Measurements from ENCODE around the gene SMOC1. TPM values are rescaled to one million over a fixed set of nuclear protein-coding genes. Genes with fewer than 3 reads are reported as not detected.

Gene SMOC1
- total and polyA plus RNA-seq, 2 of the 8 experiments (the other 6 are each of a cell fraction or from before 2014, with no cell fraction given): 1.6 to 2.4 TPM

DNA sequence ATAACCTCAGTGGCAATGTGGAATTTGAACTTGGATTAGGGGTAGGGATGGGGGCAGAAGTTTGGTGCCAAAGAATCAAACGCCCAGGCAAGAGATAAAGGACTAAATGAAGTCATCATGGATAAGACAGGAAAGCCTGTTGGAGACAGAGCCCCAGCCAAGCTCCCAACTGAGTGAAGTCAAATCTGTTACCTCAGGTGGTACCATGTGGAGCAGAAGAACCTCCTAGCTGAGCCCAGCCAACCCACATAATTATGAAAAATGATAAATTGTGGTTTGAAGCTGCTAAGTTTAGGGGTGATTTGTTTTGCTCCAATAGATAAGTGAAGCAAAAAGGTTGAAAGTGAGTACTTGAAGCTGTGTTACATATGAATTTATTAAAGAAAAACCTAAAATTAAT is 66.1 kb downstream of the SMOC1 start:
- Histone ChIP-seq H3K4me2 (ENCODE audit: insufficient read depth in 1 of 2, low read depth in 2 of 2, low read length in 2 of 2) (no peak overlapping the region), H4K91ac (replicated peaks; ENCODE audit: insufficient read length, low read length) (no peak overlapping the region), H3K56ac (replicated peaks; ENCODE audit: insufficient read length, low read depth, low read length) (no peak overlapping the region), H3K9ac (replicated peaks in 1 of 4; ENCODE audit: extremely low read depth in 1 of 4, low read depth in 3 of 4, low read length in 3 of 4) (no peak overlapping the region), H3K79me1 (ENCODE audit: low read depth, low read length) (no peaks in the 10 kb centered on the region), H2AK5ac (ENCODE audit: low read depth, low read length) (no peak overlapping the region), H3K23me2 (ENCODE audit: low read depth, low read length) (no peaks in the 10 kb centered on the region), H2AFZ (ENCODE audit: low read length) (no peak overlapping the region), H3K4me3 (ENCODE audit: extremely low read depth in 1 of 4, insufficient read depth in 2 of 4, low read depth in 3 of 4, low read length in 4 of 4) (no peak overlapping the region), H3K27me3 (replicated peaks in 1 of 4; ENCODE audit: control insufficient read depth in 3 of 4, extremely low read depth in 1 of 4, insufficient read depth in 3 of 4, low read length in 3 of 4) (no peaks in the 10 kb centered on the region; a peak in 1 of 7 replicates), H4K8ac (ENCODE audit: extremely low read depth, insufficient read depth, low read length) (no peak overlapping the region), H2BK12ac (ENCODE audit: low read depth, low read length) (no peak overlapping the region), H2BK20ac (ENCODE audit: low read length) (no peak overlapping the region), H2BK5ac (ENCODE audit: low read depth, low read length) (no peak overlapping the region), H3K79me2 (ENCODE audit: control insufficient read depth in 1 of 2, insufficient read depth in 2 of 2, low read length in 2 of 2) (no peaks in the 10 kb centered on the region), H3K18ac (ENCODE audit: extremely low read depth, low read length) (no peak overlapping the region), H4K5ac (ENCODE audit: insufficient read length, low read depth, low read length) (no peak overlapping the region), H2BK120ac (replicated peaks; ENCODE audit: low read depth, low read length) (no peak overlapping the region), H3K27ac (ENCODE audit: low read depth, low read length) (no peak overlapping the region), H3K23ac (ENCODE audit: insufficient read length) (no peak overlapping the region), H3K9me3 (ENCODE audit: insufficient read depth in 2 of 2, low read depth in 1 of 2, low read length in 1 of 2) (peaks cover 7 to 8% of the 10 kb centered on the region in 2 experiments; a peak in 3 of 4 replicates), H2BK15ac (ENCODE audit: low read length) (no peak overlapping the region), H3K14ac (ENCODE audit: insufficient read length) (no peak overlapping the region), H4K20me1 (replicated peaks in 1 of 2; ENCODE audit: control insufficient read depth in 1 of 2, insufficient read depth in 2 of 2, low read length in 2 of 2) (no peaks in the 10 kb centered on the region), H3K4me1 (replicated peaks in 1 of 4; ENCODE audit: control insufficient read depth in 3 of 4, insufficient read depth in 4 of 4, low read length in 3 of 4) (no peaks in the 10 kb centered on the region), H3K4ac (replicated peaks; ENCODE audit: insufficient read length, low read depth, low read length) (no peak overlapping the region), H3K36me3 (ENCODE audit: control insufficient read depth in 2 of 4, insufficient read depth in 4 of 4, low read length in 3 of 4) (no peaks in the 10 kb centered on the region)
- ChIA-PET POLR2A (ENCODE audit: partially characterized antibody) (no interaction called here), CTCF (ENCODE audit: partially characterized antibody) (interaction anchor here (1.1 to 1.6 kb wide), 2 partner anchors 13 to 206 kb away, joined by 3 to 7 read pairs; no protein-coding TSS in a partner anchor)
- FAIRE-seq: no peak
- 85% methylated on average over 1 of the region's 1 CpG; no CpG with 5 or more reads in 1 of the 2 experiments for WGBS, 2 experiments (ENCODE audit: extremely low coverage in 1 of 2, insufficient coverage in 1 of 2, insufficient read length in 1 of 2, insufficient replicate concordance in 2 of 2, low coverage in 1 of 2, low lambda C conversion rate in 2 of 2, missing lambda C conversion rate in 1 of 2)
- no peak for DNase-seq (ENCODE audit: low read depth in 1 of 2, low spot score in 2 of 2)
- TF ChIP-seq ZNF274 (IDR thresholded peaks at IDR 0.05; ENCODE audit: borderline replicate concordance, extremely low read depth, low read length): no peak
- no peak for TF ChIP-seq KDM5A (IDR thresholded peaks at IDR 0.05; ENCODE audit: low read length)
- TF ChIP-seq CHD2 (IDR thresholded peaks at IDR 0.05; ENCODE audit: low read length): no peak
- no peak for TF ChIP-seq EP300 (IDR thresholded peaks at IDR 0.05; ENCODE audit: borderline replicate concordance in 1 of 2, low read depth in 2 of 2, low read length in 2 of 2)

Data from H1 (cell line).